Activated effector memory CD4-positive, alpha-beta T cell treated with Interleukin-2 at 50 U/mL for 16 hours (primary cell): ENCODE measurements around the gene NDUFS6.

Experiments
- DNase-seq: peaks from one replicate; pipeline ENCODE4 v3.0.0-alpha.2; 2020

NDUFS6 gene

GRCh38 chr5:1818784-1819183, 17.6 kb downstream of the NDUFS6 start:
- DNase-seq = no peak

GRCh38 chr5:1819458-1819857, 18.3 kb downstream of the NDUFS6 start:
- no peak for DNase-seq

GRCh38 chr5:1820381-1820780, 19.2 kb downstream of the NDUFS6 start:
- DNase-seq = no peak

- no peak for DNase-seq
Observed at GRCh38 chr5:1820926-1821325, 19.7 kb downstream of the NDUFS6 start.

GRCh38 chr5:1821862-1822261, 20.7 kb downstream of the NDUFS6 start:
- no peak for DNase-seq

GRCh38 chr5:1823381-1824034, 22.3 kb downstream of the NDUFS6 start:
- DNase-seq = no peak

GRCh38 chr5:1824109-1824821, 23.1 kb downstream of the NDUFS6 start:
- no peak for DNase-seq

- no peak for DNase-seq
Observed at GRCh38 chr5:1824903-1825841, 24.0 kb downstream of the NDUFS6 start.

GRCh38 chr5:1826235-1826980, 25.2 kb downstream of the NDUFS6 start:
- DNase-seq = no peak

GRCh38 chr5:1827025-1827885, 26.0 kb downstream of the NDUFS6 start:
- no peak for DNase-seq

- no peak for DNase-seq
Observed at GRCh38 chr5:1827886-1828397, 26.7 kb downstream of the NDUFS6 start.

- DNase-seq = no peak
Observed at GRCh38 chr5:1830571-1831228, 29.5 kb downstream of the NDUFS6 start.

- no peak for DNase-seq
Observed at GRCh38 chr5:1831257-1831656, 30.1 kb downstream of the NDUFS6 start.

GRCh38 chr5:1831677-1832313, 30.6 kb downstream of the NDUFS6 start:
- DNase-seq = no peak

GRCh38 chr5:1832511-1833250, 31.5 kb downstream of the NDUFS6 start:
- no peak for DNase-seq

GRCh38 chr5:1833264-1834021, 32.2 kb downstream of the NDUFS6 start:
- DNase-seq = no peak

- DNase-seq = no peak
Observed at GRCh38 chr5:1834022-1834551, 32.9 kb downstream of the NDUFS6 start.

- DNase-seq = no peak
Observed at GRCh38 chr5:1834721-1835429, 33.7 kb downstream of the NDUFS6 start.
